ENCODE results near the gene ITGA8. TPM values are rescaled to one million over a fixed set of nuclear protein-coding genes. Genes with fewer than 3 reads are reported as not detected.
"Not testable (repeated sequence)": the region's sequence is repeated elsewhere in the genome, so short reads cannot be mapped to it uniquely, and the experiment has no call there.

The ITGA8 gene
- total RNA-seq, 1 donor from 2014 or later: 1.7 TPM

GRCh38 chr10:15642095-15642494, 77.6 kb downstream of the ITGA8 start:
- intact Hi-C loops (cut with micrococcal nuclease): no loop called here
- no peak overlapping the region for H3K27ac ChIP-seq (replicated peaks)
- H3K36me3 ChIP-seq: no peaks in the 10 kb centered on the region
- TF ChIP-seq, protein P1, sequence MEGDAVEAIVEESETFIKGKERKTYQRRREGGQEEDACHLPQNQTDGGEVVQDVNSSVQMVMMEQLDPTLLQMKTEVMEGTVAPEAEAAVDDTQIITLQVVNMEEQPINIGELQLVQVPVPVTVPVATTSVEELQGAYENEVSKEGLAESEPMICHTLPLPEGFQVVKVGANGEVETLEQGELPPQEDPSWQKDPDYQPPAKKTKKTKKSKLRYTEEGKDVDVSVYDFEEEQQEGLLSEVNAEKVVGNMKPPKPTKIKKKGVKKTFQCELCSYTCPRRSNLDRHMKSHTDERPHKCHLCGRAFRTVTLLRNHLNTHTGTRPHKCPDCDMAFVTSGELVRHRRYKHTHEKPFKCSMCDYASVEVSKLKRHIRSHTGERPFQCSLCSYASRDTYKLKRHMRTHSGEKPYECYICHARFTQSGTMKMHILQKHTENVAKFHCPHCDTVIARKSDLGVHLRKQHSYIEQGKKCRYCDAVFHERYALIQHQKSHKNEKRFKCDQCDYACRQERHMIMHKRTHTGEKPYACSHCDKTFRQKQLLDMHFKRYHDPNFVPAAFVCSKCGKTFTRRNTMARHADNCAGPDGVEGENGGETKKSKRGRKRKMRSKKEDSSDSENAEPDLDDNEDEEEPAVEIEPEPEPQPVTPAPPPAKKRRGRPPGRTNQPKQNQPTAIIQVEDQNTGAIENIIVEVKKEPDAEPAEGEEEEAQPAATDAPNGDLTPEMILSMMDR (IDR thresholded peaks at IDR 0.05; ENCODE audit: borderline replicate concordance): no peak
- no peaks in the 10 kb centered on the region for H3K4me1 ChIP-seq
- H3K4me3 ChIP-seq: no peak overlapping the region
- DNase-seq: no peak
- no peaks in the 10 kb centered on the region for H3K27me3 ChIP-seq (ENCODE audit: low read depth)
- no peaks in the 10 kb centered on the region for H3K9me3 ChIP-seq (replicated peaks)

GRCh38 chr10:15640536-15641085, 79.1 kb downstream of the ITGA8 start:
- no peaks in the 10 kb centered on the region for H3K27me3 ChIP-seq (ENCODE audit: low read depth)
- H3K36me3 ChIP-seq: no peaks in the 10 kb centered on the region
- H3K9me3 ChIP-seq (replicated peaks): no peaks in the 10 kb centered on the region
- no peak overlapping the region for H3K4me3 ChIP-seq
- TF ChIP-seq, protein P1 (IDR thresholded peaks at IDR 0.05; ENCODE audit: borderline replicate concordance): no peak
- no peak for DNase-seq
- intact Hi-C loops (cut with micrococcal nuclease): no loop called here
- no peak overlapping the region for H3K27ac ChIP-seq (replicated peaks)
- no peaks in the 10 kb centered on the region for H3K4me1 ChIP-seq

DNA sequence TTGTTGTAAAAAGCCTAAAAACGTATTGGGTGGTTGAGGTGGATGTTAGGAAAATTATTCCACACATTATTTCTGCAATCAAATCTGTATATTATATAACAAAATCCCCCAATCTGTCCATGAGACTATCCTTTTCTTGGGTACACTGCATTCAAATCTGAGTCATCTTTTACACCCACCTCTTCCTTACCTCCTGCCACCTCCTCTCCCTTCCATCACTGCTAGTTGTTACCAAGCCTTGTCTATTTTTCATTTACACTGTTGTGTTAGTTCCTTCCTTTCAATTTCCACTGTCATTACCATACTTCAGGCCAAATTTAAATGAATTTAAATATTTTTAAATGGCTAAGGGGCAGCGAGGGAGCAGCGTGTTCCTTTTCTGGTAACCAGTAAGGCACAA, 83.3 kb downstream of the ITGA8 start:
- TF ChIP-seq, protein P1 (IDR thresholded peaks at IDR 0.05; ENCODE audit: borderline replicate concordance): no peak
- DNase-seq: no peak
- Histone ChIP-seq H3K36me3 (no peaks in the 10 kb centered on the region), H3K4me3 (no peak overlapping the region), H3K27ac (replicated peaks) (no peak overlapping the region), H3K4me1 (peaks cover 5% of the 10 kb centered on the region), H3K27me3 (ENCODE audit: low read depth) (no peaks in the 10 kb centered on the region), H3K9me3 (replicated peaks) (no peaks in the 10 kb centered on the region)
- intact Hi-C loops (cut with micrococcal nuclease): no loop called here

DNA sequence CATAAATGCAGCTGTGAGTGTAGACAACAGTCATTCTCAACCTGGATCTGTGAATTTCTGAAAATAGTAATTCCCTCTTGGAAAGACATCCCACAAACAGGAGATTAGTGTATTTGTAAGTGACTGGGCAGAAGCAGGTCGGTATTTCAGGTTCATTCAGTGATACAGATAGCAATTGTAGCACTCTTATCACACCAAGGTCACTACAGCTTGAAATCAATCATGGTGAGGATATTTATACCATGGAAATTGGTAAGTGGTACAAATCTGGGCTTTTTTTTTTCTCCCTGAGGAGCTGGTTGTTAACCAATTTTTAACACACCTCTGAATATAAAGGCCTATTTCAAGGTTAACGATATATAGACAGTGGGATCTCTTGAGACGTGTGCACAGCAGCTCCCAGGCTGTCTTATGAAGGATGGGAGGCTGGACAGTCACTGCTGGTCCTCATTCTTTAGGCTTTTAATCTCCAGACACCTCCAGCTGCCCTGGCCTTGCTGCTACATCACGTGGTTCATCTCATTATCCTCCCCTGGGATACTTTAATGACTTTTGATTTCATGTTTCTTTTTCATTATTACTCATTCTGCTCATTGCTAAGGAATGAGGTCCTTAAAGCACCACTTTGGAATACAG, 87.1 kb downstream of the ITGA8 start:
- H3K9me3 ChIP-seq (replicated peaks): no peaks in the 10 kb centered on the region
- no peak overlapping the region for H3K27ac ChIP-seq (replicated peaks)
- H3K4me1 ChIP-seq: peaks cover 13% of the 10 kb centered on the region
- no peak for DNase-seq
- intact Hi-C loops (cut with micrococcal nuclease): no loop called here
- no peaks in the 10 kb centered on the region for H3K36me3 ChIP-seq
- H3K27me3 ChIP-seq (ENCODE audit: low read depth): no peaks in the 10 kb centered on the region
- no peak overlapping the region for H3K4me3 ChIP-seq
- TF ChIP-seq, protein P1 (IDR thresholded peaks at IDR 0.05; ENCODE audit: borderline replicate concordance): no peak

GRCh38 chr10:15631205-15631604, 88.5 kb downstream of the ITGA8 start:
- H3K4me3 ChIP-seq; H3K27me3 ChIP-seq (ENCODE audit: low read depth); H3K9me3 ChIP-seq (replicated peaks); DNase-seq; H3K27ac ChIP-seq (replicated peaks); intact Hi-C loops (cut with micrococcal nuclease); H3K36me3 ChIP-seq: not testable (repeated sequence)
- peaks cover 13% of the 10 kb centered on the region for H3K4me1 ChIP-seq

DNA sequence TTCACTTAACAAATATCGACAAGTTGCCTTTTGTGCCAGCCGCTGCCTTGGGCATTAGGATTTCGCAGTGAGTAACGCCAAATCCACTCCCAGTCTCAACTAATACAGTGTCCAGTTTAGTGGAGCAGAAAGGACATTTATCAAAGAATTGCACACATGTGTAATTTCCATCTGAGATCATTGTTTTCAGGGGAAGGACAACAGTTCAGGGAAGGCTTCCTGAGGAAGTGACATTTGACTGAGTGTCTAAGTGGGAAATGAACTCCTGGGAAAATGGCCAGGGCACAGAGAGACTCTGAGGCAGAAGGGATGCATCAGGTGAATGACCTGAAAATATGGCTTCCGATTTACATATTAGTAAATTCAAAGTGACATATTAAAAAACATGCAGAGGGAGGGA, 89.4 kb downstream of the ITGA8 start:
- Histone ChIP-seq H3K27me3 (ENCODE audit: low read depth) (no peaks in the 10 kb centered on the region), H3K4me1 (peaks cover 18% of the 10 kb centered on the region), H3K36me3 (no peaks in the 10 kb centered on the region), H3K27ac (replicated peaks) (peak overlapping the region; percentile 57), H3K4me3 (no peak overlapping the region), H3K9me3 (replicated peaks) (no peaks in the 10 kb centered on the region)
- no peak for DNase-seq
- intact Hi-C loops (cut with micrococcal nuclease): no loop called here
- TF ChIP-seq, protein P1 (IDR thresholded peaks at IDR 0.05; ENCODE audit: borderline replicate concordance): no peak

Measured in left ventricle myocardium inferior (tissue), 1 donor.